ENCODE data around the gene MYO5C. TPM values are rescaled to one million over a fixed set of nuclear protein-coding genes. Genes with fewer than 3 reads are reported as not detected.

The MYO5C gene
- total RNA-seq, 4 donors from 2014 or later: 28.9 to 36.9 (median 32.5) TPM

DNA sequence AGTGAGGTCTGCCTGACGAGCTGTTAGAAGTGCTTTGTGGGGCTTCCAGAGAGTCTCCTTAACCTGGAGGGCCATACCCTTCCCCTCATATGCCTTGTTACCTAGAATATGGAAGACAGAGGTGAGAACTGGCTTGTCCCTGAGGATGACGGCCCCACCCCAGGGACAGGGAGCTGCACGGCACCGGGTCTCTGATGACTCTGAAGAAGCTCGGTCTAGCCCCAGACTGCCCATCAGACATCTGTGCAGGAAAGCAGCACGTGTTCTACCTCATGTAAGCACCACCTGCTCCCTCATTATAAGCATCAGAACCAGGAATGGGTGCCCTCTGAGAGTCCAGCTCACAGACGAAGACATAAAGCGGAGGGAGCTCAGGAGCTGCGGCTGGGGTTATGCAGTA, 18.0 kb downstream of the MYO5C start:
- Histone ChIP-seq H3K27ac (no peak overlapping the region), H3K4me3 (no peak overlapping the region), H3K27me3 (no peaks in the 10 kb centered on the region), H3K36me3 (no peaks in the 10 kb centered on the region), H3K9me3 (no peaks in the 10 kb centered on the region), H3K4me1 (no peaks in the 10 kb centered on the region)
- TF ChIP-seq CTCF (IDR thresholded peaks at IDR 0.05) (no peak), POLR2A (IDR thresholded peaks at IDR 0.05) (no peak)
- intact Hi-C loops (cut with DNase I; ENCODE audit: low total_unique reads): no loop called here
- no peak for DNase-seq

DNA sequence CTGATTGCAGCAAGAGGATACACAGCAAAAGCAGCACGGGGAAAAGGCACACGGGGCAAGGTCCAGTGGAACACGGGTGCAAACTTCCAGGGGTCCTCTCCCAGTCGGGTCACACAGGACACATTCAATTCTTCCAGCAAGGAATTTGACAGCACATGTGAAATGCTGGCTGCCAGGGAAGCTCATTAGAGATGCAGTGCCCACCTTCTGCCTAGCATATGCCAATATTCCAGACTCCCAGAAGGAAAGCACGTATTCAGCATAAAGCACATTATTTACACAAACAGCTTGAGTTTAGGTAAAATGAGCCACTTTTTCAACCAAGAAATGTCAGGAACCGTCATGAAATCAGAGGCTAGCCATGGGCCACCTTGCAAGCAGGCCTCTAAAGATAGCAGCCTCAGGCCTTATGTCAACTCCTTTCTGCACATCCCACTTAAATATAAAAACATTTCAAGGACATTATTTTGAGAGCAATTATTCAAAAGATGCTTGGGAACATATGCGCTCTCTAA, 19.3 kb downstream of the MYO5C start:
- intact Hi-C loops (cut with DNase I; ENCODE audit: low total_unique reads): no loop called here
- no peak for DNase-seq
- TF ChIP-seq CTCF (IDR thresholded peaks at IDR 0.05): no peak
- TF ChIP-seq POLR2A (IDR thresholded peaks at IDR 0.05): no peak
- Histone ChIP-seq H3K4me1 (no peaks in the 10 kb centered on the region), H3K36me3 (no peaks in the 10 kb centered on the region), H3K27ac (no peak overlapping the region), H3K4me3 (no peak overlapping the region), H3K9me3 (no peaks in the 10 kb centered on the region), H3K27me3 (no peaks in the 10 kb centered on the region)

DNA sequence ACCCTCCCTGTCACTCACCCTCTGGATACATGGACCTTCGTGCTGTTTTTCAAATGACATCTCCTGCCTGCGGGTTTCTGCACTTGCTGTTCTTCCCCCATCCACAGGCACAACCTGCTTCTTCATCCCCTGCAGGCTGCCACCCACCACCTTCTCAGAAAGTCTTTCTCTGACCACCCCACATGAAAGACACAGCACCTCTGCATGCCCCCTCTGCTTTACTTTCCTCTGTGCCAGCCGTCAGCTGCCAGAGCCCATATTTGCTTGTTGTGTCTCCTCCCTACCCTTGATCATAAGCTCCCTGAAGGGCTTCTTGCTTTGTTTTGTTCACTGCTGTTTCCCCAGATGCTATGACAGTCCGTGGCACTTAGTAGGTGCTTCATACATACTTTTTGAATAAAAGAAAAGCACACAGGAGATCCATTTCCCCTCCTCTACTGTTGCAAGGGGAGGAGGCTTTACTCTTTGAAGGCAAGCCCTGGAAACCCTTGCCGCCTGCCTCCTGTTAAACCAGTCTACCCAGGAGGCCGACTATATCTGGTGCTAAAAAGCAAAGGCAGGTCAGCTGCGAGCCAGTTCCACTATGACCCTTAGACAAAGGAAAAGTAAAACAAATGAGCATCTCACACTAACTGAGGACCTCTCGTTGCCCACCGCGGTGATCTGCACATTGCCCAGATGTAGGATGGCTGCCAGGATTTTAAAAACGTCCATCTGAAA, 31.9 kb downstream of the MYO5C start:
- Histone ChIP-seq H3K9me3 (no peaks in the 10 kb centered on the region), H3K4me1 (peaks cover 0 to 14% of the 10 kb centered on the region in 2 donors), H3K4me3 (no peak overlapping the region), H3K27me3 (no peaks in the 10 kb centered on the region), H3K36me3 (no peaks in the 10 kb centered on the region), H3K27ac (peak overlapping the region in 1 of 2 donors; percentile 76)
- DNase-seq: no peak
- intact Hi-C loops (cut with DNase I; ENCODE audit: low total_unique reads): no loop called here
- TF ChIP-seq POLR2A (IDR thresholded peaks at IDR 0.05) (no peak), CTCF (IDR thresholded peaks at IDR 0.05) (no peak)

GRCh38 chr15:52262364-52262763, 33.2 kb downstream of the MYO5C start:
- Histone ChIP-seq H3K9me3 (no peaks in the 10 kb centered on the region), H3K4me3 (no peak overlapping the region), H3K27me3 (no peaks in the 10 kb centered on the region), H3K36me3 (no peaks in the 10 kb centered on the region), H3K4me1 (peaks cover 0 to 14% of the 10 kb centered on the region in 2 donors), H3K27ac (peak overlapping the region; percentile 72 to 76)
- intact Hi-C loops (cut with DNase I; ENCODE audit: low total_unique reads): no loop called here
- no peak for DNase-seq
- TF ChIP-seq CTCF (IDR thresholded peaks at IDR 0.05) (no peak), POLR2A (IDR thresholded peaks at IDR 0.05) (no peak)

DNA sequence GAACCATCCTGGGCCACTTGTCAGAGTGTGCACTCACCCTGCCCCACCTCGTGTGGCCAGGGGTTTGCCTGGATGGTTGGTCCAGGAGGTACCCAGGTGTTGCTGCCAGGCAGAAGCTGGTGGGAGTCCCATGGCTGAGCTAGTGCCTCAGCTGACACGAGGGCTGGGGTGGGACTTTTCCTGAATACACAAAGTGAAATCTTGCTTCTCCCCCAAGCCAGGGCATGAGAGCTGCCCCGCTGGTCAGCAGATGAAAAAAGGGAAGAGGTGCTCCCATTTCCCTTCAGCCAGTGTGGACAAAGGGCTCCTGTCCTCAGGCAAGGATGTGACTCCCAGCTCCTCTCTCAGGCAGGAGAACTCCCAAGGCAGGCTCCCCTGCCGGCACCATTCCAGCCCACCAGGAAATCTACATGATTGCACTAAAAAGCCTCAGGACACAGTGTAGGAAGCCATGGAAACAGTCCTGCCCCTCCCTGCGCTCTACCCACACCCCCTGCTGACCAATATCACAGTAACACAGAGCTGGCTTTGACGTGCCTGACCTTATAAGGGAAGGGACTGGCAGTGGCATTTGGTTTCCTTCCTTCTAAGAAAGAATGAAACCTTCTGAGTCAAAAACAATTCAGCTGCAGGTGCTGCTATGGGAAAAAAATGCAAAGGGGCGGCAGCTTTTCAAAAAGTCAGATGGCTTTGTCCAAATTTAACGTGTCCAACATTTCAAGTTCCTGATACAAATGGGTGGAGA, 33.9 kb downstream of the MYO5C start:
- peak; percentile 47 to 73 for DNase-seq
- no peak overlapping the region for H3K4me3 ChIP-seq
- TF ChIP-seq POLR2A (IDR thresholded peaks at IDR 0.05) (peak in 1 of 2 donors; percentile 31), CTCF (IDR thresholded peaks at IDR 0.05) (no peak)
- H3K4me1 ChIP-seq: peaks cover 0 to 14% of the 10 kb centered on the region in 2 donors
- peak overlapping the region; percentile 72 to 76 for H3K27ac ChIP-seq
- intact Hi-C loops (cut with DNase I; ENCODE audit: low total_unique reads): no loop called here
- no peaks in the 10 kb centered on the region for H3K36me3 ChIP-seq
- no peaks in the 10 kb centered on the region for H3K9me3 ChIP-seq
- H3K27me3 ChIP-seq: no peaks in the 10 kb centered on the region

Measured in uterus (tissue), 4 donors.